ENCODE results near the gene SCN5A.

The SCN5A gene

DNA sequence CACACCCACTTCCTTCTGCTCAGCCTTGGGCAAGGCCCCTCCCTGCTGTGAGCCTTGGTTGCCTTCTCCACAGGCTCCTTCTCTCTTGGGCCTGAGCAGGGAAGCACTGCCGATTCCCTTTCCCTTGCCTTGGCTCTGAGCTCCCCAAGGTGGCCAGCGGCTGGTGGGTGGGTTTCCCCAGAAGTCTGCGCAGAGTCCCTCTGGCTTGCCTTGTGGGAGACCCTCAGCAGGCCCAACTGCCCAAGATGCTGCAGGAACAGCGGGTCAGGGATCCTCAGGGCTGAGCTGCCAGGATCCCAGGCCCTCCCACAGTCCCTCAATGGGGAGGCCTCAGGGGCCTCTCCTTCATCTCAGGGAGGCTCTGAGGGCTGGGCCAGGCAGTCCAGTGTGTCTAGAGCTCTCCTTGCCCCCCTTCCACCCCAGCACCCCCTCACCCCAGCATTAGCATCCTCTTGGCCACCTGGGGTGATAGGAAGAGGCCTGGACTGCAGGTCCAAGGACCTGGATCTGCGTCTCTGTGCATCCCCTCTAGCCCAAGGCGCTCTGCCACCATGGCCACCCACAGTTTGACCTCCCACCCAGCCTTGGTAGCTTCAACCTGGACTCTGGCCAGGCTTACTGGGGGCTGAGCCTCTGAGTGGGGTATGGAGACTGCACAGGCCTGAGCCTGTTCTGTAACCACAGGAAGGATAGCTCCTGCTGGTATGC, 84.7 kb downstream of the SCN5A start:
- no peak overlapping the region for H3K4me3 ChIP-seq (ENCODE audit: low read depth, low read length)
- H3K4me1 ChIP-seq, result no peaks in the 10 kb centered on the region
- H3K36me3 ChIP-seq, result no peaks in the 10 kb centered on the region
- TF ChIP-seq CTCF (IDR thresholded peaks at IDR 0.05; ENCODE audit: low read depth, low read length), result no peak
- no peaks in the 10 kb centered on the region for H3K9me3 ChIP-seq
- no peaks in the 10 kb centered on the region for H3K27me3 ChIP-seq
- no peak for DNase-seq

DNA sequence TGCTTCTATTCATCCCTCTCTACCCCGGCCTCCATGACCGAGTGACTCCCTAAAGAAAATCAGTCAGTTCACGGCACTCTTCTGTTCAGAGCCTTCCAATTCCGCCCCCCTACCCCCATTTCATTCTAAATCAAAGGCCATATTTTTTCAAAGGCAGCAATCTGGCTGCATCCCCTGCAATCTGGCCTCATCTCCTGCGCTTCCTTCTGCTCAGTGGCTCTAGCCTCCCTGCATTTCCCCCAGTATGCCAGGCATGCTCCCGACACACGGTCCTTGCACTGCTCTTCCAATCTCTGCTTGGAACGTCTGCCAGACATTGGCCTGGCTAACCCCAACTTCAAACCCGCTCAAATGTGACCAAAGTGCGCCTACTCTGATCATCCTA, 85.6 kb downstream of the SCN5A start:
- TF ChIP-seq CTCF (IDR thresholded peaks at IDR 0.05; ENCODE audit: low read depth, low read length), result no peak
- H3K9me3 ChIP-seq, result no peaks in the 10 kb centered on the region
- H3K36me3 ChIP-seq, result no peaks in the 10 kb centered on the region
- no peak for DNase-seq
- no peak overlapping the region for H3K4me3 ChIP-seq (ENCODE audit: low read depth, low read length)
- H3K27me3 ChIP-seq, result no peaks in the 10 kb centered on the region
- H3K4me1 ChIP-seq, result no peaks in the 10 kb centered on the region

- Histone ChIP-seq H3K27me3 (no peaks in the 10 kb centered on the region), H3K36me3 (no peaks in the 10 kb centered on the region), H3K4me1 (no peaks in the 10 kb centered on the region), H3K9me3 (no peaks in the 10 kb centered on the region), H3K4me3 (ENCODE audit: low read depth, low read length) (no peak overlapping the region)
- no peak for DNase-seq
- TF ChIP-seq CTCF (IDR thresholded peaks at IDR 0.05; ENCODE audit: low read depth, low read length), result no peak
Observed at GRCh38 chr3:38563070-38563885, 86.2 kb downstream of the SCN5A start.

DNA sequence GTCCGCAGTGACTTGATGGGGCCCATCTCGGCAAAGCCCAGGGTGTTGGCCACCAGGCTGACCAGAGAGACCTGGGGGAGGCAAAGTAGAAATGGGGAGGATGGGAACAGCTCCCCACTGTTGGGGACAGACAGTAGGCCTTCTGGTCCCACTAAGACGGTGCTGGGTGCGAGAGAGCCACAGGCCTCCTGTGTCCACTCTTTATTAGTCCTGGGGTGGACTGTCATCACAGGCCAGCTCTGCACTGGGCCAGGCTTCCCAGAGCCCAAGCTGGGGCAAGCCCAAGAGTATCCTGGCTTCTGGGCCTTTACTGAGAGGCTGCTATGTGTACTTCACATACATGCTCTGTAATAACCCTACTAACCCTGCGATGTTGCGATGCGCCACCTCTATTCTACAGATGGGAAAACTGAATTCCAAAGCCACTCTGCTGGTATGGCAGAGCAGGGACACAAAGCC, 87.0 kb downstream of the SCN5A start:
- H3K27me3 ChIP-seq, result no peaks in the 10 kb centered on the region
- H3K4me1 ChIP-seq, result no peaks in the 10 kb centered on the region
- no peak overlapping the region for H3K4me3 ChIP-seq (ENCODE audit: low read depth, low read length)
- DNase-seq, result no peak
- H3K36me3 ChIP-seq, result no peaks in the 10 kb centered on the region
- TF ChIP-seq CTCF (IDR thresholded peaks at IDR 0.05; ENCODE audit: low read depth, low read length), result no peak
- no peaks in the 10 kb centered on the region for H3K9me3 ChIP-seq

DNA sequence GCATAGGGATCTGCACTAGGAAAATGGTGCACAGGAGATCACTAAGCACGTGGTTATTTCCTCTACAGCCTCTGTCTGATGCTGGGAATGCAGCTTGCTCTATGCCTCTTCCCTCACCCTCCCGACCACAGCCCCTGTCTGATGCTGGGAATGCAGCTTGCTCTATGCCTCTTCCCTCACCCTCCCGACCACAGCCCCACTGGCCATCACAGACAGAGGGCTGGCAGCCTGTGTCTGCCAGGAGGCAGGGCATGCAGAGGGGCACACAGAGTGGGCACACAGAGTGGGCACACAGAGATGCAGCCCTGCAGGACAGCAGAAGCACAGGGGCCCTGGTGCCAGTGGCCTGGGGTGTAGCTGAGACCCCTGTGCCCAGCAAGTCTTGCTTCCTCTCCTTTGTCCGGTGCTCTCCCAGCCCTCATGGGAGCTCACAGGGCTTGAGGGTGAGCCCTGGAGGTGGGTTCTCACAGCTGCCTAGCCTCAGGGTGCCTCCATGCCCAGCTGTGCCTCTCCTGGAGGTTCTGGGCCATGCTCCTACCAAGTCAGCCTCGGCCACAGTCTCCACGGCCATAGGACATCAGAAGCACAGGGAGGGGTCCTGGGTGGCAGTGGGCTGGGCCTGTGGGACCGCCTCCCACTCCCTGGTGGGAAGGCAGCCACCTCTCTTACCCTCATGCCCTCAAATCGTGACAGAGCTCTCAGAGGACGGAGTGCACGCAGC, 87.6 kb downstream of the SCN5A start:
- H3K27me3 ChIP-seq, result no peaks in the 10 kb centered on the region
- no peak for TF ChIP-seq CTCF (IDR thresholded peaks at IDR 0.05; ENCODE audit: low read depth, low read length)
- DNase-seq, result no peak
- H3K4me1 ChIP-seq, result no peaks in the 10 kb centered on the region
- no peaks in the 10 kb centered on the region for H3K9me3 ChIP-seq
- no peak overlapping the region for H3K4me3 ChIP-seq (ENCODE audit: low read depth, low read length)
- H3K36me3 ChIP-seq, result no peaks in the 10 kb centered on the region
